H1 (cell line): ENCODE data around the gene CRB2. TPM values are rescaled to one million over a fixed set of nuclear protein-coding genes. Genes with fewer than 3 reads are reported as not detected.

Source experiments
- BRCA1 ChIP-seq: IDR thresholded peaks from 2 replicates; pipeline ENCODE4 v1.6.1; 2012; ENCODE audit warnings: low read depth, low read length, improper control_type of control experiment
- CBX5 ChIP-seq: fragments of 300-800, 300-1000 bp; sonication (generic); IDR thresholded peaks from 2 replicates; pipeline ENCODE4 v1.7.1; 2016; ENCODE audit warnings: antibody characterized with exemption, low read length, low read depth
- CHD2 ChIP-seq: IDR thresholded peaks from 2 replicates; pipeline ENCODE4 v1.6.1; 2012; ENCODE audit warnings: low read length, improper control_type of control experiment
- CREB1 ChIP-seq: IDR thresholded peaks from 2 replicates; pipeline ENCODE4 v1.6.1; 2012; ENCODE audit warnings: inconsistent platforms
- E2F6 ChIP-seq: IDR thresholded peaks from 2 replicates; pipeline ENCODE4 v1.6.1; 2012; ENCODE audit warnings: inconsistent platforms
- GABPA ChIP-seq: IDR thresholded peaks from 2 replicates; pipeline ENCODE4 v1.6.1; 2011; ENCODE audit warnings: mild to moderate bottlenecking, low read length, moderate library complexity, borderline replicate concordance; ENCODE audit not compliant: insufficient read depth
- MAFK ChIP-seq: IDR thresholded peaks from 2 replicates; pipeline ENCODE4 v1.6.1; 2012; ENCODE audit warnings: low read depth, mild to moderate bottlenecking, improper control_type of control experiment, low read length
- NANOG ChIP-seq: IDR thresholded peaks from 2 replicates; pipeline ENCODE4 v1.6.1; 2011; ENCODE audit warnings: low read length, low read depth, mild to moderate bottlenecking, inconsistent platforms; ENCODE audit not compliant: insufficient read depth, poor library complexity, severe bottlenecking
- PHF8 ChIP-seq: fragments of 200-600 bp; sonication (generic); conservative IDR thresholded peaks from 2 replicates; pipeline ENCODE4 v1.7.1; 2012; ENCODE audit warnings: low read depth, mild to moderate bottlenecking, inconsistent platforms, low read length, moderate library complexity
- RAD21 ChIP-seq, 2 experiments: IDR thresholded peaks in 1 of 2; conservative IDR thresholded peaks in 1 of 2; 2 replicates each; pipeline ENCODE4 v1.6.1; 2011; ENCODE audit warnings: low read depth in 2 of 2, low read length in 2 of 2, improper control_type of control experiment in 1 of 2, inconsistent platforms in 1 of 2, mild to moderate bottlenecking in 1 of 2, moderate library complexity in 1 of 2
- RNF2 ChIP-seq: fragments of 200-900, 300-1000 bp; sonication (generic); IDR thresholded peaks from 2 replicates; pipeline ENCODE4 v1.7.1; 2016; ENCODE audit warnings: borderline replicate concordance, low read depth, mild to moderate bottlenecking, antibody characterized with exemption, low read length; ENCODE audit not compliant: poor library complexity, severe bottlenecking; ENCODE audit errors: missing control alignments
- RXRA ChIP-seq: IDR thresholded peaks from 2 replicates; pipeline ENCODE4 v1.6.1; 2011; ENCODE audit warnings: low read depth, mild to moderate bottlenecking, low read length, moderate library complexity; ENCODE audit not compliant: insufficient read depth
- SP2 ChIP-seq: IDR thresholded peaks from 2 replicates; pipeline ENCODE4 v1.6.1; 2012; ENCODE audit warnings: mild to moderate bottlenecking, low read length, inconsistent platforms
- SP4 ChIP-seq: IDR thresholded peaks from 2 replicates; pipeline ENCODE4 v1.6.1; 2012; ENCODE audit warnings: low read length, inconsistent platforms
- TCF12 ChIP-seq: IDR thresholded peaks from 2 replicates; pipeline ENCODE4 v1.6.1; 2011; ENCODE audit warnings: low read depth, mild to moderate bottlenecking, low read length
- TEAD4 ChIP-seq: IDR thresholded peaks from 2 replicates; pipeline ENCODE4 v1.6.1; 2012; ENCODE audit warnings: low read depth, low read length, inconsistent platforms, mixed read lengths
- YY1 ChIP-seq: IDR thresholded peaks from 2 replicates; pipeline ENCODE4 v1.6.1; 2011; ENCODE audit warnings: low read depth, mild to moderate bottlenecking, low read length
- polyA plus RNA-seq, 7 experiments: library from polyadenylated mRNA; depleted of rRNA in 3 of 7; stranded (reverse) in 5 of 7; unstranded in 2 of 7; fragments of >200 nt in 5 of 7; fragments of 200-250 nt in 2 of 7; gene quantifications; 1 replicate in 5 of 7; 2 replicates in 1 of 7; 4 replicates in 1 of 7; pipeline versions ENCODE4 v1.2.1 to v1.2.3, GENCODE V29; 2011 to 2013; ENCODE audit warnings: missing spikeins in 2 of 7, mixed read lengths in 2 of 7
- total RNA-seq: library from RNA; stranded (reverse); fragmentation: NEBNext Ultra II Directional; extraction: Animal tissue kit (Norgen Biotek cat#: 25700); gene quantifications from 2 replicates; pipeline ENCODE4 v1.2.1, GENCODE V29; 2021
- TF ChIP-seq, protein P1 (sequence below): IDR thresholded peaks from 2 replicates; pipeline ENCODE4 v1.6.1; 2012; ENCODE audit warnings: inconsistent platforms

CRB2 gene
- total and polyA plus RNA-seq, 2 of the 8 experiments (the other 6 are each of a cell fraction or from before 2014, with no cell fraction given) = 4.0 to 8.4 TPM

GRCh38 chr9:123349691-123350480, 6.1 kb upstream of the CRB2 start (continued):
- no peak for TF ChIP-seq PHF8
- no peak for TF ChIP-seq CHD2
- no peak for TF ChIP-seq SP4
- no peak for TF ChIP-seq SP2
- no peak for TF ChIP-seq RXRA
- TF ChIP-seq MAFK = no peak
- TF ChIP-seq GABPA = peak; percentile 49; the same call in 1 of the 2 replicates
- TF ChIP-seq RNF2 = no peak
- peak; percentile 100 for TF ChIP-seq RAD21 (IDR thresholded peaks at IDR 0.05 in 1 of 2, conservative IDR thresholded peaks at IDR 0.05 in 1 of 2; ENCODE audit: low read depth in 2 of 2, low read length in 2 of 2)
- peak; percentile 16; the same call in 1 of the 2 replicates for TF ChIP-seq CREB1
- no peak for TF ChIP-seq NANOG
- no peak for TF ChIP-seq BRCA1
- no peak for TF ChIP-seq TEAD4
- no peak for TF ChIP-seq CBX5
- TF ChIP-seq, protein P1, sequence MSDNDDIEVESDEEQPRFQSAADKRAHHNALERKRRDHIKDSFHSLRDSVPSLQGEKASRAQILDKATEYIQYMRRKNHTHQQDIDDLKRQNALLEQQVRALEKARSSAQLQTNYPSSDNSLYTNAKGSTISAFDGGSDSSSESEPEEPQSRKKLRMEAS = peak; percentile 53
- TF ChIP-seq TCF12 = 0 out of 2 replicates have a peak, but pooled peaks have one; percentile 10
- 0 out of 2 replicates have a peak, but pooled peaks have one; percentile 23 for TF ChIP-seq YY1
- peak; percentile 65 for TF ChIP-seq E2F6
